Stimulated activated CD4-positive, alpha-beta T cell treated with anti-CD3 and anti-CD28 coated beads, TNF-alpha, amount 100 ng/mL, for 48 hours (primary cell): ENCODE measurements around the gene DLGAP1.

Experiments
- DNase-seq, 3 donors: peaks; one replicate each; pipeline ENCODE4 v3.0.0-alpha.2; 2020; ENCODE audit warnings: low read depth in 3 of 3

DLGAP1 gene

GRCh38 chr18:3692113-3692621 lies 762.9 kb downstream of the DLGAP1 start:
- DNase-seq = no peak

DNA sequence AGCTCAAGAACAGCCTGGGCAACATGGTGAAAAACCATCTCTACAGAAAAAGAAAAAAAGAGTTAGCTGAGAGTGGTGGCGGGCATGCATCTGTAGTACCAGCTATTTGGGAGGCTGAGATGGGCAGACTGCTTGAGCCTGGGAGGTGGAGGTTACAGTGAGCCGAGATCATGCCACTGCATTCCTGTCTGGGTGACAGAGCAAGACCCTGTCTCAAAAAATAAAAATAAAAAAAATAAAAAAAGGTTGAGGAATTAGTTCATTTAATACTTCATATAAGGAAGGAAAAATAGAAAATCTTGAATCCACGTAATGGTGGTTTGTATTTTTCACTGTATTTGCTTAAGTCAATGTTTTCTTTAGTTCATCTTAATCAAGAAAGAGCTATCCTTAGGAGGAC lies 763.4 kb downstream of the DLGAP1 start:
- no peak for DNase-seq

GRCh38 chr18:3690764-3691066 lies 764.4 kb downstream of the DLGAP1 start:
- no peak for DNase-seq

- no peak for DNase-seq
Observed at GRCh38 chr18:3689986-3690763, 764.9 kb downstream of the DLGAP1 start.

DNA sequence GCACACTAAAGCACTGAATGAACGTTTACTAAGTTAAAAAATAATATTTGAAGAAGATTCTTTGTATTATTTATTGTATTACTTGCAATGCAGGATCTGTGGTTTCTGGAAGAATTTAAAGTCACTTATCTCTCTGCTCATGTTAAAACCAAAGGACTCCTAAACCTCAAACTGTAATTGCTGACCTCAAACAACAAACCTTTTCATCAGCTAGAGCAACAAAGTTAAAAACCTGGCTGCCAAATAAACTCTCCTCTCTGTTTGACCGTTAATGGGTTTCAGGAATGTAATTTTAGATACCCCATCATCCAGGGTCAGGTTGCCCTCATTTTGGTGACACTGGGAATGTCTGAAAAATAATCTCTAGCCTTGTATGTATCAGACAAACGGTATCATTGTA lies 766.0 kb downstream of the DLGAP1 start:
- no peak for DNase-seq

- no peak for DNase-seq
Observed at GRCh38 chr18:3688690-3689089, 766.4 kb downstream of the DLGAP1 start.

DNA sequence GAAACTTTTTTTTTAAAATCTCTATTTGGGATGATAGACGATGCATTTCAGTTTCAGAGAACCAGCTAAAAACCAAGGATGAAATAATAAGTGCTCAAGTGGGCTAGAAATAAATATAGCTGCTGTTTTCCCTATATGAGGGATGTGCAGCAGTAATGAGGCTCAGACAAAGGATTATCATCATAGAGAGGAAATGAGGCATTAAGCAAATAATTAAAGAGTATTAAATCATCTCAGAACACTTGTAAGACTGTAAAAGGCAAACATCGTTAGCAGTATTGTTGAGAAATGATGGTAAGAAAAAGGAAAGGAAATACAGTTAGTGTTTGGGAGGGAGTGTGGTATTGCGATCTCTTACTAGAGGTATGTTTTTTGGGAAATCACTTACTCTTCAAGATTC lies 771.6 kb downstream of the DLGAP1 start:
- DNase-seq = no peak

GRCh38 chr18:3682061-3682460 lies 773.0 kb downstream of the DLGAP1 start:
- no peak for DNase-seq

DNA sequence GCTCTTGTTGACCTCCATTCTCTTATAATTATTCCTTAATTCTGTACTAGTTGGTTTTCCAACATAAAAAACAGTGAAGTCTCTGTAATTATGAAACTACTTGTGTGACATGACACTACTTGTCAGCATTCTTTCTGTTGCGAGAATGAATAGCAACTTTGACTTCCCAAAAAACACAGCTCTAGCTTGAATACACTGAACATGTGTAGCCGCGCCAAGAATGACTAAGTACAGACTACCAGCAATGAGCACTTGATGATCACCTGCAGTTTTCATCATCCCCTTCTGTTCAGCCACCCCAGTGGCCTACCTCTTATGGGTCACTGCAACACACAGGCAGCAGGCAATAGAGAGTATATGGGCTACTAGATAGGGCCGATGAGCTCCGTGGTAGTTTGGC lies 775.9 kb downstream of the DLGAP1 start:
- no peak for DNase-seq

GRCh38 chr18:3675994-3676393 lies 779.1 kb downstream of the DLGAP1 start:
- DNase-seq = no peak

- no peak for DNase-seq
Observed at GRCh38 chr18:3675446-3675845, 779.7 kb downstream of the DLGAP1 start.

DNA sequence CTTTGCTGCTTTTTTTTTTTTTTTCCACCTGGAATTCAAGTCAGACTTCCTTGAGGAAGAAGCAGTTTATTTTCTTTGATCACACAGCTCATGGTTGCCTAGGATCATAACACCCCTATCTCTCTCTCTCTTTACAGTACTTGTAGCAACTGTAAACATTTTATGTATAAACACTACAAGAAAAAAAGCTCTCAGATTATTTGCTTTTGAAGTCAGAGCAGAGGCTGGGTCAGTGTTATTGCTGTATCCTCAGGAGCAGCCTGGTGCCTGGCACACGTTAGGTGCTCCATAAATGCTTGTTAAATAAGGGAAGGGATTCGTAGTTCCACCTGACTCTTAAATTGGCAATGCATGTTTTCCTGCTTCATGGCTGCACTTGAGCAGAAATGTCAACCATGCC lies 783.9 kb downstream of the DLGAP1 start:
- no peak for DNase-seq

DNA sequence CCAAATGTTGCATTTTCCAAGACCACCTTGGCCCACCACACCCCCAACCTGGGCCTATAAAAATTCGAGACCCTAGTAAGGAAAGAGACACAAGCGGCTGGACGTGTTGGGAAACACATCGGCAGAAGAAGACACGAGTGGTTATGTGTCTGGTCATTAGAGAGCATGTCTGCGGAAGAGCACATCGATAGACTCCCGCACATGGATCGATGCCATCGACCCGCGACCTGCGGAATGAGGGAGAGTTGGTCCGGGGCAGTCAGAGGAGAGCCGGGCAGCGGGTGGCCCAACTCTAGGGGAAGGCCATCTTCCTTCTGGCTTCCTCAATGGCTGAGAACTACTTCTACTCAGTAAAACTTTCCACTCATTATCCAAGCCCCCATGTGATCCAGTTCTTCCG lies 785.7 kb downstream of the DLGAP1 start:
- no peak for DNase-seq

DNA sequence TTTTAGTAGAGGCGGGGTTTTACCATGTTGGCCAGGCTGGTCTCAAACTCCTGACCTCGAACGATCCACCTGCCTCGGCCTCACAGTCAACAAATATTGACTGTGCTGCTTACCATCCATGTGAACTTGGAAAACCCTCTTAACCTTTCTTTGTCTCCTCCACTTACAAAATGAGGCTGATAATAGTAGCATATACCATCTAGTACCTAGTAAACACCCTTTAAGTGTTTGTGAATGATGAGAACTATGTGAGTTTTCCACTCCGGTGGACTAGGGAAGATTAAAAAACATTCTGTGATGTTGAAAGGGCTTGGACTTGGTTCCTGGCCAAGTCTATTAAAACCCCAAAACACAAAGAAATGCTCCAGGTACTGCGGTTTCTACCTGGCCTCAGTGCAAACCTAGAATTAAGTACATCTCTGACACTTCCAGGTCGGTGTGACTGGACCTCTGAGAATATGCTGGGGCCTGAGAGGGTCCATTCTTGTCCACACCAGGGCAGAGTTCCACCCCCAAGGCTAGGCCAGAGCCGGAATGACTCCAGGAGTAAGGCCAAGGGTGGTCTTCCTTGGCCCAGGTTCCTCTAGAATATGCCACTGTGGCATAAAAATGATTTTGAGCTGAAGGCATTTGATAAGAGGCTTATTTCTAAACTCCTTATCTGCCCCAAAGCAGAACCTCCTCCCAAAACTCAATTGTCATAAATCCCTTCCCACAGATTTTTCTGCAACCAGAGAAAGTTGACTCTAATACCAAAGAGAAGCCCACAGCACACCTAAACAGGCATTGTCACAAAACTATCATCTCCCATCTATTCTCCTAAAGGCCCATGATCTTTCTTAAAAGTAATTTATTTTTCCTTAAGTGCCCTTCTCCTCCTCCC lies 787.6 kb downstream of the DLGAP1 start:
- no peak for DNase-seq

DNA sequence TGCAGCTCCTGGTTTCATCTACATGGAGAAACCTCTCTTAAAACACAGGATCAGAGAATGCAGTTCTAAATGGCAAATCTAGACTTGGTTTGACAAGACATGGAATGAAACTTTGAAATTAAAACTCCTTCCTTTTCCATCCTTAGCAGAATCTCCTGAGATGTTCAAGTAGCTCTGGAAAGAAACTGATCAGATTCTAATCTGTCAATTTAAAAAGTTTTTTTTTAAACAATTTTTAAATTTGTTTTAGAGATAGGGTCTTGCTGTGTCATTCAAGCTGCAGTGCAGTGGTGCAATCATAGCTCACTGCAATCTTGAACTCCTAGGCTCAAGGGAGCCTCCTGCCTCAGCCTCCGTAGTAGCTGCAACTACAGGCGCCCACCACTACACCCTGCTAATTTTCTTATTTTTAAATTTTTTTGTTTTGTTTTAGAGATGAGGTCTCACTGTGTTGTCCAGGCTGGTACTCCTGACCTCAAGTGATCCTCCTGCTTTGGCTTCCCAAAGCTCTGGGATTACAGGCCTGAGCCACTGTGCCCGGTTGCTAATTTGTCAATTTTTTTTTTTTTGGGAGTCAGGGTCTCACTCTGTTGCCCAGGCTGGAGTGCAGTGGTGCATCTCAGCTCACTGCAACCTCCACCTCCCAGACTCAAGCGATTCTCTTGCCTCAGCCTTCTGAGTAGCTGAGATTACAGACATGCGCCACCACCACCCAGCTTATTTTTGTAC lies 788.4 kb downstream of the DLGAP1 start:
- DNase-seq = no peak

GRCh38 chr18:3665780-3666525 lies 789.2 kb downstream of the DLGAP1 start:
- DNase-seq = peak; percentile 44 to 69 (median 57)

GRCh38 chr18:3665204-3665603 lies 789.9 kb downstream of the DLGAP1 start:
- DNase-seq = no peak

- no peak for DNase-seq
Observed at GRCh38 chr18:3664563-3665178, 790.4 kb downstream of the DLGAP1 start.

DNA sequence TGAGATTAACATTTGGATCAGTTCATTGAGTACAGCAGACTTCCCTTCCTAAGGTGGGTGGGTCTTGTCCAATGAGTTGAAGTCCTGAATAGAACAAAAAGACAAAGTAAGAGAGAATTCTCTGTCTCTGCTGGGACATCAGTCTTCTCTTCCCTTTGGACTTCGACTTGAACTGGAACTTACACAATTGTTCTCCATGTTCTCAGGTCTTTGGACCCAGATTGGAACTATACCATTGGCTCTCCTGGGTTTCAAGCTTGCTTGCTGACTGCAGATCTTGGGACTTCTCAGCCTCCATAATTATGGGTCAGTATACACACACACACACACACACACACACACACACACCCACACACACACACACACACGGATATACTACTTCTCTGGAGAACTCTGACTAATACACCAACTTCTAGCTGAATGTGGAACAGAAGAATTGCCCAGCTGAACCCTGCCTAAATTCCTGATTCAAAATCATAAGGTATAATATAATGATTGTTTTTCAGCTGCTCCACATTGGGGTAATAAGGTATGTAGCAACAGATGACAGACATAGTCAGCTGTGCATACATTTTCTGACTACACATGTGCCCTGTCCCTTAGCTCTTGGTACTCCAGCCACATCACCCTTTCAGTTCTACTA lies 791.1 kb downstream of the DLGAP1 start:
- no peak for DNase-seq

GRCh38 chr18:3661989-3662388 lies 793.1 kb downstream of the DLGAP1 start:
- no peak for DNase-seq
